ENCODE data around the gene WDR20.

WDR20 gene

DNA sequence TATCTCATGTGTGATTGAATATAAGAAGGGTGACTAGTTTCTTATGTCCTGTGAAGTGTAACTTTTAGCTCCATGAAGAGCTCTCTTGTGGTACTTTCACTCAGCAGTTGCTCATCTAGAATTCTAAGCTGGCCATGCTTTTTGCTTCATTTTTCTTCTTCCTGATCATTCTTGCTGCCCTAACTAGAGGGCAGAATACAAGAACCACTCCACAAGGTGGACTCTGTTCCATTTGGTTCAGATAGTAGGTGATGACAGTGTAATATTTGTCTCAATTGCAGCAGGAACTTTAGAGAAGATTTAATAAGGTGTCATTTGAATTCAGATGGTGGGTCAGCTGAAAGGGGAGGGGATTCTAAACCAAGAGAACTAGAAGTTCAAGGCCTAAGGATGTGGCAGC lies 17.6 kb downstream of the WDR20 start:
- TF ChIP-seq L3MBTL2 (conservative IDR thresholded peaks at IDR 0.05) (no peak), SP1 (IDR thresholded peaks at IDR 0.05) (no peak), FOXA1 (IDR thresholded peaks at IDR 0.05) (no peak), FOXK2 (IDR thresholded peaks at IDR 0.05) (no peak), TARDBP (IDR thresholded peaks at IDR 0.05) (no peak), FOXM1 (IDR thresholded peaks at IDR 0.05; ENCODE audit: borderline replicate concordance) (no peak), CTBP1 (IDR thresholded peaks at IDR 0.05; ENCODE audit: borderline replicate concordance) (no peak), SUZ12 (IDR thresholded peaks at IDR 0.05) (no peak), ELF4 (IDR thresholded peaks at IDR 0.05) (no peak), ZNF384 (IDR thresholded peaks at IDR 0.05) (no peak), BHLHE40 (IDR thresholded peaks at IDR 0.05; ENCODE audit: borderline replicate concordance) (no peak)
- TF ChIP-seq, protein P1, sequence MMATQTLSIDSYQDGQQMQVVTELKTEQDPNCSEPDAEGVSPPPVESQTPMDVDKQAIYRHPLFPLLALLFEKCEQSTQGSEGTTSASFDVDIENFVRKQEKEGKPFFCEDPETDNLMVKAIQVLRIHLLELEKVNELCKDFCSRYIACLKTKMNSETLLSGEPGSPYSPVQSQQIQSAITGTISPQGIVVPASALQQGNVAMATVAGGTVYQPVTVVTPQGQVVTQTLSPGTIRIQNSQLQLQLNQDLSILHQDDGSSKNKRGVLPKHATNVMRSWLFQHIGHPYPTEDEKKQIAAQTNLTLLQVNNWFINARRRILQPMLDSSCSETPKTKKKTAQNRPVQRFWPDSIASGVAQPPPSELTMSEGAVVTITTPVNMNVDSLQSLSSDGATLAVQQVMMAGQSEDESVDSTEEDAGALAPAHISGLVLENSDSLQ (IDR thresholded peaks at IDR 0.05): no peak
- no peak for DNase-seq (ENCODE audit: extremely low spot score)
- ChIA-PET POLR2A (no interaction called here), CTCF (no interaction called here)

DNA sequence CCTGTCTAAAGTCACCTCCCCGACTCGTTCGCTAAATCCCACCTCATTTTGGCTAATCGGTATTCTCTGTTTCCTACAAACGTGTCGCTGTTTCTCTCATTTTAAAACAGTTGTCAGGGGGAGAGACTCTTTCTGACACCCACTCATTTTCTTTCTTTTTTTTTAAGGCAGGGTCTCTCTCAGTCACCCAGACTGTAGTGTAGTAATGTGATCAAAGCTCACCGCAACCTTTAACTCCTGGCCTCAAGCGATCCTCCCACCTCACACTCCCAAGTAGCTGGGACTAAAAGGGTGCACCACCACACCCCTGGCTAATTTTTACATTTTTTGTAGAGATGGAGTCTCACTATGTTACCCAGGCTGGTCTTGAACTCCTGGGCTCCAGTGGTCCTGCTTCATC lies 19.1 kb downstream of the WDR20 start:
- ChIA-PET CTCF (interaction anchor here (1.2 kb wide), 1 partner anchor 9 kb away, joined by 6 read pairs; no protein-coding TSS in a partner anchor), POLR2A (interaction anchor here (1.8 kb wide), 1 partner anchor 17 kb away, joined by 4 read pairs; no protein-coding TSS in a partner anchor)
- no peak for DNase-seq (ENCODE audit: extremely low spot score)
- no peak for TF ChIP-seq HDGF (IDR thresholded peaks at IDR 0.05; ENCODE audit: borderline replicate concordance)
- TF ChIP-seq BHLHE40 (IDR thresholded peaks at IDR 0.05; ENCODE audit: borderline replicate concordance): no peak
- no peak for TF ChIP-seq ELF4 (IDR thresholded peaks at IDR 0.05)
- no peak for TF ChIP-seq ARNT (IDR thresholded peaks at IDR 0.05)
- no peak for TF ChIP-seq SUZ12 (IDR thresholded peaks at IDR 0.05)
- no peak for TF ChIP-seq FOXK2 (IDR thresholded peaks at IDR 0.05)
- TF ChIP-seq ZNF384 (IDR thresholded peaks at IDR 0.05): no peak
- no peak for TF ChIP-seq NFRKB (IDR thresholded peaks at IDR 0.05)
- no peak for TF ChIP-seq TARDBP (IDR thresholded peaks at IDR 0.05)

DNA sequence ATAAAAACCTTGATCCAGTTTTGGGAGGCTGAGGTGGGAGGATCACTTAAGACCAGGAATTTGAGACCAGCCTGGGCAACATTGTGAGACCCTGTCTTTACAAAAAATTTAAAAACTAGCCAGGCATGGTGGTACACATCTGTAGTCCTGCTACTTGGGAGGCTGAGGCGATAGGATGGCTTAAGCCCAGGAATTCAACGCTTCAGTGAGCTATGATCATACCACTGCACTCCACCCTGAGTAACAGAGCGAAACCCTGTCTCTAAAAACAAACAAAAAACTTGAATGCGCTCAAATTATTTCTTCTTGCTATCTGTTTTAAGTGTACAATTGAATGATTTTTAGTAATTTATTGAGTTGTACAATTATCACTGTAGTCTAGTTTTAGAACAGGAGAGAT lies 20.1 kb downstream of the WDR20 start:
- TF ChIP-seq FOXK2 (IDR thresholded peaks at IDR 0.05) (no peak), ARNT (IDR thresholded peaks at IDR 0.05) (no peak), HDGF (IDR thresholded peaks at IDR 0.05; ENCODE audit: borderline replicate concordance) (no peak), ELF4 (IDR thresholded peaks at IDR 0.05) (no peak), SP1 (IDR thresholded peaks at IDR 0.05) (no peak)
- TF ChIP-seq, protein P1 (IDR thresholded peaks at IDR 0.05): no peak
- no peak for DNase-seq (ENCODE audit: extremely low spot score)
- ChIA-PET POLR2A (interaction anchor here (1.8 kb wide), 1 partner anchor 18 kb away, joined by 4 read pairs; no protein-coding TSS in a partner anchor), CTCF (no interaction called here)

GRCh38 chr14:102162487-102162886 lies 22.8 kb downstream of the WDR20 start:
- ChIA-PET CTCF (interaction anchor here (0.9 kb wide), 1 partner anchor 392 kb away, joined by 3 read pairs; no protein-coding TSS in a partner anchor), POLR2A (no interaction called here)
- DNase-seq (ENCODE audit: extremely low spot score): no peak
- TF ChIP-seq ELF4 (IDR thresholded peaks at IDR 0.05) (no peak), CTBP1 (IDR thresholded peaks at IDR 0.05; ENCODE audit: borderline replicate concordance) (no peak), SUZ12 (IDR thresholded peaks at IDR 0.05) (no peak), FOXM1 (IDR thresholded peaks at IDR 0.05; ENCODE audit: borderline replicate concordance) (no peak), NFRKB (IDR thresholded peaks at IDR 0.05) (no peak), L3MBTL2 (conservative IDR thresholded peaks at IDR 0.05) (no peak), LEF1 (IDR thresholded peaks at IDR 0.05; ENCODE audit: borderline replicate concordance) (no peak), TARDBP (IDR thresholded peaks at IDR 0.05) (no peak), FOXA1 (IDR thresholded peaks at IDR 0.05) (no peak), ZNF384 (IDR thresholded peaks at IDR 0.05) (no peak), ARNT (IDR thresholded peaks at IDR 0.05) (no peak), SP1 (IDR thresholded peaks at IDR 0.05) (no peak), BHLHE40 (IDR thresholded peaks at IDR 0.05; ENCODE audit: borderline replicate concordance) (no peak), FOXK2 (IDR thresholded peaks at IDR 0.05) (no peak), HDGF (IDR thresholded peaks at IDR 0.05; ENCODE audit: borderline replicate concordance) (no peak)
- TF ChIP-seq, protein P1 (IDR thresholded peaks at IDR 0.05): no peak

- CTCF ChIA-PET: no interaction called here
Observed at GRCh38 chr14:102164241-102164641, 24.5 kb downstream of the WDR20 start.

DNA sequence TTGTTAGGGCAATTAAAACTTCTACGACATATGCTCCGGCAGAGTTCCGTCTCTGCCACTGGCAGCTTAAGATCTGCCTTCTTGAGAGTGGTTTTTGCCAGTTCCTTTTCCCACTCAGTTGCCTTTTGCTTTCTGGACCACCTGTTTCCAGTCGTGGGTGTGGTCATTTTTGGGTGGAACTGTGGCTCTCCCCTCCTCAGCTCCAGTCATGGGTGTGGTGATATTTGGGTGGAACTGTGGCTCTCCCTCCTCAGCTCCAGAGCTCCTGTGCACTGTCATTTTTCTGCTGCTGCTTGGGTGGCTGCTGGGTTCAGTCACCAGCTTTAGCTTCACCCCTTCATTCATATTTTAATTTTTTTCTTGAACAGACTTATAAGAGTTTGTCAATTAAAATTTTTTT lies 25.3 kb downstream of the WDR20 start:
- CTCF ChIA-PET: interaction anchor here (0.8 to 0.9 kb wide), 2 partner anchors 11 to 16 kb away, joined by 3 to 4 read pairs; no protein-coding TSS in a partner anchor
- TF ChIP-seq SUZ12 (IDR thresholded peaks at IDR 0.05) (no peak), L3MBTL2 (conservative IDR thresholded peaks at IDR 0.05) (no peak), ELF4 (IDR thresholded peaks at IDR 0.05) (no peak), BHLHE40 (IDR thresholded peaks at IDR 0.05; ENCODE audit: borderline replicate concordance) (no peak), TARDBP (IDR thresholded peaks at IDR 0.05) (no peak), FOXA1 (IDR thresholded peaks at IDR 0.05) (no peak), FOXM1 (IDR thresholded peaks at IDR 0.05; ENCODE audit: borderline replicate concordance) (no peak), HDGF (IDR thresholded peaks at IDR 0.05; ENCODE audit: borderline replicate concordance) (no peak), SP1 (IDR thresholded peaks at IDR 0.05) (no peak)
- TF ChIP-seq, protein P1 (IDR thresholded peaks at IDR 0.05): no peak
- POLR2A ChIA-PET: no interaction called here
- no peak for DNase-seq (ENCODE audit: extremely low spot score)

More at GRCh38 chr14:102164241-102164641, 24.5 kb downstream of the WDR20 start:
- no peak for TF ChIP-seq LEF1 (IDR thresholded peaks at IDR 0.05; ENCODE audit: borderline replicate concordance)
- no peak for TF ChIP-seq BHLHE40 (IDR thresholded peaks at IDR 0.05; ENCODE audit: borderline replicate concordance)
- no peak for TF ChIP-seq FOXK2 (IDR thresholded peaks at IDR 0.05)
- TF ChIP-seq ZNF384 (IDR thresholded peaks at IDR 0.05): no peak
- no peak for TF ChIP-seq SP1 (IDR thresholded peaks at IDR 0.05)
- TF ChIP-seq FOXM1 (IDR thresholded peaks at IDR 0.05; ENCODE audit: borderline replicate concordance): no peak
- no peak for TF ChIP-seq SUZ12 (IDR thresholded peaks at IDR 0.05)
- no peak for DNase-seq (ENCODE audit: extremely low spot score)
- POLR2A ChIA-PET: interaction anchor here (1.2 kb wide), 1 partner anchor 59 kb away, joined by 3 read pairs; no protein-coding TSS in a partner anchor

All from HEK293T (cell line).